Lower leg skin (tissue), 3 donors: ENCODE data around the gene HACD2.

Source experiments
- CTCF ChIP-seq, 3 donors: fragments of 450-650 bp; IDR thresholded peaks; one replicate each; pipeline ENCODE4 v1.5.1; 2016; ENCODE audit warnings: antibody characterized with exemption in 3 of 3, mild to moderate bottlenecking in 3 of 3, moderate library complexity in 2 of 3
- POLR2A ChIP-seq, 2 donors: fragments of 450-650 bp; IDR thresholded peaks; one replicate each; pipeline ENCODE4 v1.6.1; 2016 to 2017; ENCODE audit warnings: antibody characterized with exemption in 2 of 2, mild to moderate bottlenecking in 1 of 2, moderate library complexity in 1 of 2

GRCh38 chr3:123547881-123548519 lies 36.9 kb downstream of the HACD2 start:
- TF ChIP-seq CTCF (IDR thresholded peaks at IDR 0.05) (no peak), POLR2A (IDR thresholded peaks at IDR 0.05) (no peak)
